Naive thymus-derived CD8-positive, alpha-beta T cell (primary cell): ENCODE data around the gene PLCH1. TPM values are rescaled to one million over a fixed set of nuclear protein-coding genes. Genes with fewer than 3 reads are reported as not detected.

Experiments used
- ATAC-seq, 2 donors: fragments of 150-1000 bp; cut with Tn5 transposase in 1 of 2; sonication (Bioruptor Pico), chemical (Tn5 transposase) in 1 of 2; 1 replicate in 1 of 2; 2 replicates in 1 of 2; pipeline ENCODE4 v1.10.0; 2021; ENCODE audit warnings: mild to moderate bottlenecking in 2 of 2, moderate library complexity in 2 of 2
- POLR2A ChIA-PET: fragments of 350-600 bp; sonication (Branson Sonifier 250); formaldehyde crosslinking; loops from one replicate; lab custom pipeline; 2021; ENCODE audit warnings: antibody characterized with exemption; lab: Charles Lee
- DNase-seq, 10 donors: peaks; one replicate each; pipeline versions ENCODE4 v3.0.0 to v3.0.0-alpha.2; 2020 to 2022
- H3K27ac Mint-ChIP-seq, 10 donors: one replicate each; pipeline ENCODE4 v1.8.0; 2020 to 2022; ENCODE audit warnings: mild to moderate bottlenecking in 10 of 10, mixed read lengths in 10 of 10, moderate library complexity in 4 of 10, inconsistent platforms in 1 of 10
- H3K27me3 Mint-ChIP-seq, 5 donors: one replicate each; pipeline ENCODE4 v1.8.0; 2021 to 2022; ENCODE audit warnings: mixed read lengths in 5 of 5
- H3K36me3 Mint-ChIP-seq, 3 donors: one replicate each; pipeline ENCODE4 v1.8.0; 2020 to 2022; ENCODE audit warnings: mixed read lengths in 3 of 3, mild to moderate bottlenecking in 2 of 3, inconsistent platforms in 1 of 3
- H3K4me1 Mint-ChIP-seq, 4 donors: one replicate each; pipeline ENCODE4 v1.8.0; 2021 to 2022; ENCODE audit warnings: mixed read lengths in 4 of 4
- H3K4me3 Mint-ChIP-seq, 10 donors: one replicate each; pipeline ENCODE4 v1.8.0; 2020 to 2022; ENCODE audit warnings: mild to moderate bottlenecking in 10 of 10, mixed read lengths in 10 of 10, moderate library complexity in 6 of 10, inconsistent platforms in 1 of 10
- H3K9me3 Mint-ChIP-seq, 9 donors: one replicate each; pipeline ENCODE4 v1.8.0; 2020 to 2022; ENCODE audit warnings: mixed read lengths in 9 of 9, mild to moderate bottlenecking in 3 of 9, inconsistent platforms in 1 of 9, moderate library complexity in 1 of 9
- polyA plus RNA-seq, 3 donors: library from polyadenylated mRNA; unstranded; fragments of 300-500 nt; fragmentation: Illumina TruSeq; gene quantifications; one replicate each; pipeline ENCODE4 v1.2.3, GENCODE V29; 2021
- total RNA-seq, 8 experiments: library from RNA in 2 of 8; stranded (reverse) in 2 of 8; gene quantifications; one replicate each; pipeline ENCODE4 v1.2.3 and lab custom pipeline; 2021 to 2026

PLCH1 gene
- total and polyA plus RNA-seq, 5 experiments from 2014 or later, result not detected

GRCh38 chr3:155763870-155764463 lies 19.1 kb upstream of the PLCH1 start:
- Mint-ChIP-seq H3K36me3 (peaks cover 6 to 54% (median 36%) of the 10 kb centered on the region in 3 donors), H3K27ac (peak overlapping the region in 1 of 10 donors; percentile 42), H3K4me1 (no peaks in the 10 kb centered on the region), H3K27me3 (no peaks in the 10 kb centered on the region), H3K4me3 (no peak overlapping the region), H3K9me3 (no peaks in the 10 kb centered on the region)
- DNase-seq (no peak), ATAC-seq (no peak)
- POLR2A ChIA-PET, result no interaction called here

- ATAC-seq (no peak), DNase-seq (no peak)
- Mint-ChIP-seq H3K9me3 (no peaks in the 10 kb centered on the region), H3K27me3 (no peaks in the 10 kb centered on the region), H3K36me3 (peaks cover 6 to 40% (median 39%) of the 10 kb centered on the region in 3 donors), H3K27ac (no peak overlapping the region), H3K4me1 (no peaks in the 10 kb centered on the region), H3K4me3 (no peak overlapping the region)
- POLR2A ChIA-PET, result no interaction called here
Observed at GRCh38 chr3:155760653-155761052, 15.8 kb upstream of the PLCH1 start.

- Mint-ChIP-seq H3K9me3 (no peaks in the 10 kb centered on the region), H3K36me3 (peaks cover 0 to 23% (median 16%) of the 10 kb centered on the region in 3 donors), H3K4me1 (no peaks in the 10 kb centered on the region), H3K27me3 (no peaks in the 10 kb centered on the region), H3K27ac (no peak overlapping the region), H3K4me3 (no peak overlapping the region)
- ATAC-seq (no peak), DNase-seq (no peak)
- POLR2A ChIA-PET, result no interaction called here
Observed at GRCh38 chr3:155757577-155757976, 12.7 kb upstream of the PLCH1 start.

GRCh38 chr3:155753038-155753639 lies 8.3 kb upstream of the PLCH1 start:
- POLR2A ChIA-PET, result no interaction called here

GRCh38 chr3:155748611-155749365 lies 3.9 kb upstream of the PLCH1 start:
- POLR2A ChIA-PET, result no interaction called here
- Mint-ChIP-seq H3K27ac (no peak overlapping the region), H3K4me1 (peaks cover 11 to 22% (median 15%) of the 10 kb centered on the region in 4 donors), H3K4me3 (no peak overlapping the region), H3K27me3 (peaks cover 1 to 16% (median 16%) of the 10 kb centered on the region in 5 donors), H3K9me3 (no peaks in the 10 kb centered on the region), H3K36me3 (no peaks in the 10 kb centered on the region)
- DNase-seq (no peak), ATAC-seq (no peak)

More at GRCh38 chr3:155753038-155753639, 8.3 kb upstream of the PLCH1 start:
- Mint-ChIP-seq H3K4me1 (no peaks in the 10 kb centered on the region), H3K4me3 (no peak overlapping the region), H3K27ac (no peak overlapping the region), H3K27me3 (peaks cover 0 to 1% (median 0%) of the 10 kb centered on the region in 5 donors), H3K36me3 (peaks cover 0 to 3% (median 0%) of the 10 kb centered on the region in 3 donors), H3K9me3 (no peaks in the 10 kb centered on the region)
- DNase-seq, result peak in 1 of 10 donors; percentile 27
- ATAC-seq, result no peak

GRCh38 chr3:155747946-155748290 lies 3.0 kb upstream of the PLCH1 start:
- Mint-ChIP-seq H3K36me3 (no peaks in the 10 kb centered on the region), H3K27me3 (peaks cover 5 to 25% (median 22%) of the 10 kb centered on the region in 5 donors), H3K9me3 (peaks cover 0 to 2% (median 0%) of the 10 kb centered on the region in 9 donors), H3K27ac (no peak overlapping the region), H3K4me3 (no peak overlapping the region), H3K4me1 (peaks cover 14 to 27% (median 22%) of the 10 kb centered on the region in 4 donors)
- POLR2A ChIA-PET, result no interaction called here
- ATAC-seq, result no peak
- no peak for DNase-seq

- peaks cover 0 to 2% (median 0%) of the 10 kb centered on the region in 9 donors for H3K9me3 Mint-ChIP-seq
- H3K4me1 Mint-ChIP-seq, result peaks cover 14 to 27% (median 23%) of the 10 kb centered on the region in 4 donors
- H3K27me3 Mint-ChIP-seq, result peaks cover 10 to 30% (median 27%) of the 10 kb centered on the region in 5 donors
- H3K36me3 Mint-ChIP-seq, result no peaks in the 10 kb centered on the region
- DNase-seq (no peak), ATAC-seq (no peak)
- no peak overlapping the region for H3K4me3 Mint-ChIP-seq
- no peak overlapping the region for H3K27ac Mint-ChIP-seq
- POLR2A ChIA-PET, result no interaction called here
Observed at GRCh38 chr3:155747286-155747945, 2.5 kb upstream of the PLCH1 start.

GRCh38 chr3:155746703-155747102 lies 1.8 kb upstream of the PLCH1 start:
- DNase-seq (no peak), ATAC-seq (no peak)
- Mint-ChIP-seq H3K9me3 (peaks cover 0 to 2% (median 0%) of the 10 kb centered on the region in 9 donors), H3K36me3 (no peaks in the 10 kb centered on the region), H3K4me1 (peaks cover 14 to 27% (median 23%) of the 10 kb centered on the region in 4 donors), H3K27ac (no peak overlapping the region), H3K4me3 (no peak overlapping the region), H3K27me3 (peaks cover 11 to 37% (median 31%) of the 10 kb centered on the region in 5 donors)
- POLR2A ChIA-PET, result no interaction called here

- Mint-ChIP-seq H3K9me3 (peaks cover 0 to 2% (median 0%) of the 10 kb centered on the region in 9 donors), H3K4me3 (peak overlapping the region; percentile 57 to 98 (median 90)), H3K27me3 (peaks cover 11 to 43% (median 35%) of the 10 kb centered on the region in 5 donors), H3K27ac (peak overlapping the region in 2 of 10 donors; percentile 45 to 54), H3K36me3 (no peaks in the 10 kb centered on the region), H3K4me1 (peaks cover 14 to 27% (median 23%) of the 10 kb centered on the region in 4 donors)
- POLR2A ChIA-PET, result no interaction called here
- ATAC-seq (peak in 1 of 2 donors; percentile 2), DNase-seq (no peak)
Observed at GRCh38 chr3:155745795-155746550, 1.1 kb upstream of the PLCH1 start.

- peaks cover 15 to 62% (median 47%) of the 10 kb centered on the region in 5 donors for H3K27me3 Mint-ChIP-seq
- peak; percentile 38 to 58 for ATAC-seq
- peaks cover 14 to 27% (median 23%) of the 10 kb centered on the region in 4 donors for H3K4me1 Mint-ChIP-seq
- POLR2A ChIA-PET, result interaction anchor here (0.7 kb wide), 1 partner anchor 36 kb away, joined by 3 read pairs; no protein-coding TSS in a partner anchor
- H3K4me3 Mint-ChIP-seq, result peak overlapping the region; percentile 84 to 98 (median 90)
- peak in 8 of 10 donors; percentile 9 to 64 (median 25) for DNase-seq
- peak overlapping the region in 8 of 10 donors; percentile 8 to 92 (median 60) for H3K27ac Mint-ChIP-seq
- peaks cover 0 to 2% (median 0%) of the 10 kb centered on the region in 9 donors for H3K9me3 Mint-ChIP-seq
- no peaks in the 10 kb centered on the region for H3K36me3 Mint-ChIP-seq
Observed at GRCh38 chr3:155744010-155744625, 753 bp downstream of the PLCH1 start.

- Mint-ChIP-seq H3K27me3 (peaks cover 17 to 64% (median 50%) of the 10 kb centered on the region in 5 donors), H3K36me3 (no peaks in the 10 kb centered on the region), H3K27ac (peak overlapping the region in 5 of 10 donors; percentile 21 to 92 (median 51)), H3K4me3 (peak overlapping the region; percentile 84 to 98 (median 90)), H3K4me1 (peaks cover 14 to 27% (median 23%) of the 10 kb centered on the region in 4 donors), H3K9me3 (peaks cover 0 to 2% (median 0%) of the 10 kb centered on the region in 9 donors)
- peak in 3 of 10 donors; percentile 6 to 13 (median 10) for DNase-seq
- POLR2A ChIA-PET, result interaction anchor here (0.7 kb wide), 1 partner anchor 36 kb away, joined by 3 read pairs; no protein-coding TSS in a partner anchor
- ATAC-seq, result no peak
Observed at GRCh38 chr3:155743606-155744005, 1.3 kb downstream of the PLCH1 start.
